ENCODE data around the gene RIPK4. TPM values are rescaled to one million over a fixed set of nuclear protein-coding genes. Genes with fewer than 3 reads are reported as not detected.

Gene RIPK4
- total and polyA plus RNA-seq, 7 donors, result 0.01 TPM; not detected in 6

- H3K27ac ChIP-seq, result no peak overlapping the region
- TF ChIP-seq CTCF (IDR thresholded peaks at IDR 0.05), result no peak
- no peak overlapping the region for H3K4me3 ChIP-seq
- intact Hi-C loops (cut with DNase I), result no loop called here
- WGBS, 3 donors, result 66 to 76% (median 67%) methylated on average over 22 of the region's 22 CpGs
- no peaks in the 10 kb centered on the region for H3K9me3 ChIP-seq
- peaks cover 1 to 13% (median 2%) of the 10 kb centered on the region in 3 donors for H3K27me3 ChIP-seq (ENCODE audit: insufficient read depth in 3 of 3, low read length in 2 of 3)
- DNase-seq (peak in 1 of 2 donors; percentile 24), ATAC-seq (no peak)
- H3K36me3 ChIP-seq (ENCODE audit: insufficient read depth in 1 of 2, low read depth in 1 of 2), result no peaks in the 10 kb centered on the region
- no peaks in the 10 kb centered on the region for H3K4me1 ChIP-seq
Measured at GRCh38 chr21:41713495-41714281, 53.2 kb downstream of the RIPK4 start.

- TF ChIP-seq CTCF (IDR thresholded peaks at IDR 0.05), result no peak
- no peaks in the 10 kb centered on the region for H3K9me3 ChIP-seq
- no peak overlapping the region for H3K27ac ChIP-seq
- H3K36me3 ChIP-seq (ENCODE audit: insufficient read depth in 1 of 2, low read depth in 1 of 2), result no peaks in the 10 kb centered on the region
- no peak for ATAC-seq
- intact Hi-C loops (cut with DNase I), result no loop called here
- DNase-seq, result peak in 1 of 2 donors; percentile 7
- 57 to 60% (median 57%) methylated on average over 9 of the region's 9 CpGs for WGBS, 3 donors
- H3K27me3 ChIP-seq (ENCODE audit: insufficient read depth in 3 of 3, low read length in 2 of 3), result peaks cover 0 to 13% (median 2%) of the 10 kb centered on the region in 3 donors
- no peak overlapping the region for H3K4me3 ChIP-seq
- no peaks in the 10 kb centered on the region for H3K4me1 ChIP-seq
Measured at GRCh38 chr21:41712730-41713129, 54.1 kb downstream of the RIPK4 start.

- Histone ChIP-seq H3K9me3 (no peaks in the 10 kb centered on the region), H3K4me3 (no peak overlapping the region), H3K36me3 (ENCODE audit: insufficient read depth in 1 of 2, low read depth in 1 of 2) (no peaks in the 10 kb centered on the region), H3K27ac (no peak overlapping the region), H3K27me3 (ENCODE audit: insufficient read depth in 3 of 3, low read length in 2 of 3) (peaks cover 0 to 13% (median 2%) of the 10 kb centered on the region in 3 donors), H3K4me1 (no peaks in the 10 kb centered on the region)
- 37 to 51% (median 43%) methylated on average over 18 of the region's 18 CpGs for WGBS, 3 donors
- no peak for TF ChIP-seq CTCF (IDR thresholded peaks at IDR 0.05)
- DNase-seq, result peak in 1 of 2 donors; percentile 19
- intact Hi-C loops (cut with DNase I), result no loop called here
- no peak for ATAC-seq
Measured at GRCh38 chr21:41712201-41712600, 54.7 kb downstream of the RIPK4 start.

- Histone ChIP-seq H3K36me3 (ENCODE audit: insufficient read depth in 1 of 2, low read depth in 1 of 2) (no peaks in the 10 kb centered on the region), H3K9me3 (no peaks in the 10 kb centered on the region), H3K4me1 (no peaks in the 10 kb centered on the region), H3K4me3 (no peak overlapping the region), H3K27ac (no peak overlapping the region), H3K27me3 (ENCODE audit: insufficient read depth in 3 of 3, low read length in 2 of 3) (peaks cover 0 to 13% (median 2%) of the 10 kb centered on the region in 3 donors)
- no peak for TF ChIP-seq CTCF (IDR thresholded peaks at IDR 0.05)
- DNase-seq, result peak in 1 of 2 donors; percentile 12
- 55 to 63% (median 61%) methylated on average over 13 of the region's 13 CpGs for WGBS, 3 donors
- intact Hi-C loops (cut with DNase I), result no loop called here
- no peak for ATAC-seq
Measured at GRCh38 chr21:41711416-41712007, 55.3 kb downstream of the RIPK4 start.

All from psoas muscle (tissue), 8 donors.